HepG2 (cell line): ENCODE results near the gene SPARC. TPM values are rescaled to one million over a fixed set of nuclear protein-coding genes. Genes with fewer than 3 reads are reported as not detected.

Experiments
- ATAC-seq: fragments of 200-7000 bp; cut with Tn5 transposase; 3 replicates; pipeline ENCODE4 v1.9.1; 2020; ENCODE audit warnings: mild to moderate bottlenecking, moderate library complexity
- BruUV-seq: library from RNA; stranded (reverse); fragments of 400-500 nt; replicated peaks from 2 replicates; lab custom pipeline; 2021; lab: Mats Ljungman, UMichigan
- CTCF ChIA-PET: fragments of 300-600 bp; formaldehyde crosslinking; extraction: SDS; loops from one replicate; lab custom pipeline; 2021; ENCODE audit warnings: low total read pairs, inconsistent platforms, low intra/inter-chr PET ratio; lab: Yijun Ruan, JAX
- POLR2A ChIA-PET: fragments of 350-600 bp; sonication (Branson Sonifier 250); formaldehyde crosslinking; loops from one replicate; lab custom pipeline; 2020; ENCODE audit warnings: antibody characterized with exemption, inconsistent platforms; lab: Yijun Ruan, JAX
- DNase-seq: peaks from one replicate; pipeline ENCODE4 v3.0.0-alpha.2; 2015; ENCODE audit warnings: low spot score
- FAIRE-seq: peaks from 3 replicates; lab custom pipeline; 2011; peaks lifted over from hg19 to GRCh38; lab: Jason Lieb, UNC
- H2AFZ ChIP-seq: one replicate; pipeline ENCODE4 v1.6.1; 2011; ENCODE audit warnings: low read length, inconsistent platforms
- H3K27ac ChIP-seq: fragments of 300-600 bp; 3 replicates; pipeline ENCODE4 v1.8.0; 2011; ENCODE audit warnings: mixed run types, mild to moderate bottlenecking, mixed read lengths, low read length, inconsistent platforms; ENCODE audit not compliant: insufficient read depth; ENCODE audit errors: extremely low read length
- H3K27me3 ChIP-seq, 2 experiments: fragments of 200-600 bp in 1 of 2; 2 replicates in 1 of 2; 3 replicates in 1 of 2; pipeline versions ENCODE4 v1.6.0 to v1.8.0; 2011; ENCODE audit warnings: low read length in 2 of 2, mild to moderate bottlenecking in 2 of 2, moderate library complexity in 2 of 2, inconsistent platforms in 1 of 2; ENCODE audit not compliant: insufficient read depth in 2 of 2, control insufficient read depth in 1 of 2
- H3K36me3 ChIP-seq, 2 experiments: fragments of 200-600 bp in 1 of 2; replicated peaks in 1 of 2; 2 replicates in 1 of 2; 3 replicates in 1 of 2; pipeline versions ENCODE4 v1.5.1 to v1.8.0; 2011; ENCODE audit warnings: low read length in 2 of 2, inconsistent platforms in 1 of 2; ENCODE audit not compliant: insufficient read depth in 2 of 2, control insufficient read depth in 1 of 2
- H3K4me1 ChIP-seq: 2 replicates; pipeline ENCODE4 v1.5.1; 2012; ENCODE audit warnings: low read length, inconsistent platforms; ENCODE audit not compliant: insufficient read depth
- H3K4me2 ChIP-seq: 2 replicates; pipeline ENCODE4 v1.6.0; 2011; ENCODE audit warnings: low read depth, low read length, inconsistent platforms
- H3K4me3 ChIP-seq, 3 experiments: fragments of 200-600 bp in 1 of 3; sonication (generic), shearing (Covaris generic) in 1 of 3; replicated peaks in 1 of 3; 2 replicates each; pipeline ENCODE4 v1.5.1; 2011 to 2016; ENCODE audit warnings: low read length in 3 of 3, inconsistent platforms in 2 of 3, low read depth in 2 of 3, mild to moderate bottlenecking in 2 of 3, control low read depth in 1 of 3, mixed read lengths in 1 of 3; ENCODE audit not compliant: insufficient read depth in 1 of 3
- H3K79me2 ChIP-seq: one replicate; pipeline ENCODE4 v1.6.1; 2011; ENCODE audit warnings: low read length, inconsistent platforms; ENCODE audit not compliant: insufficient read depth
- H3K9ac ChIP-seq: 2 replicates; pipeline ENCODE4 v1.6.0; 2011; ENCODE audit warnings: mild to moderate bottlenecking, low read depth, low read length, inconsistent platforms; ENCODE audit not compliant: insufficient read depth
- H3K9me3 ChIP-seq: 2 replicates; pipeline ENCODE4 v1.5.1; 2012; ENCODE audit warnings: mild to moderate bottlenecking, low read length
- H4K20me1 ChIP-seq: 2 replicates; pipeline ENCODE4 v1.6.0; 2011; ENCODE audit warnings: inconsistent platforms, mild to moderate bottlenecking, low read length, moderate library complexity; ENCODE audit not compliant: insufficient read depth
- CTCF ChIP-seq: sonication (generic); formaldehyde crosslinking; IDR thresholded peaks from 2 replicates; pipeline ENCODE4 v1.5.0; 2020; ENCODE audit warnings: mild to moderate bottlenecking, missing genetic modification reagents, moderate library complexity
- MEIS1 ChIP-seq: sonication (generic); formaldehyde crosslinking; IDR thresholded peaks from 2 replicates; pipeline ENCODE4 v1.9.0; 2021; ENCODE audit warnings: mild to moderate bottlenecking, missing genetic modification reagents, moderate library complexity, borderline replicate concordance
- NR2F6 ChIP-seq, 2 experiments: IDR thresholded peaks; 2 replicates each; pipeline ENCODE4 v1.6.1; 2016; ENCODE audit warnings: antibody characterized with exemption in 1 of 2, mild to moderate bottlenecking in 1 of 2
- RAD21 ChIP-seq: fragments of 450-650 bp; formaldehyde crosslinking; IDR thresholded peaks from 2 replicates; pipeline ENCODE4 v1.5.0; 2020; ENCODE audit warnings: mild to moderate bottlenecking
- SMC3 ChIP-seq: IDR thresholded peaks from 2 replicates; pipeline ENCODE4 v1.6.1; 2011; ENCODE audit warnings: low read length, improper control_type of control experiment
- SNRNP70 ChIP-seq: fragments of 200-400 bp; formaldehyde crosslinking; IDR thresholded peaks from 2 replicates; pipeline ENCODE4 v1.6.1; 2017; ENCODE audit warnings: mild to moderate bottlenecking, low read depth, low read length, moderate library complexity
- SOX5 ChIP-seq: IDR thresholded peaks from 2 replicates; pipeline ENCODE4 v1.6.1; 2016; ENCODE audit warnings: borderline replicate concordance
- STAG1 ChIP-seq: sonication (generic); formaldehyde crosslinking; IDR thresholded peaks from 2 replicates; pipeline ENCODE4 v1.4.0; 2020; ENCODE audit warnings: missing genetic modification reagents
- ZBTB49 ChIP-seq: sonication (generic); formaldehyde crosslinking; IDR thresholded peaks from 2 replicates; pipeline ENCODE4 v1.4.0; 2020; ENCODE audit warnings: missing genetic modification reagents, borderline replicate concordance
- ZNF121 ChIP-seq: sonication (generic); formaldehyde crosslinking; IDR thresholded peaks from 2 replicates; pipeline ENCODE4 v1.5.0; 2020; ENCODE audit warnings: mild to moderate bottlenecking, missing genetic modification reagents
- ZNF44 ChIP-seq: sonication (generic); formaldehyde crosslinking; IDR thresholded peaks from 2 replicates; pipeline ENCODE4 v1.5.1; 2020; ENCODE audit warnings: mild to moderate bottlenecking, missing genetic modification reagents
- ZNF468 ChIP-seq: sonication (generic); formaldehyde crosslinking; IDR thresholded peaks from 2 replicates; pipeline ENCODE4 v1.8.0; 2022; ENCODE audit warnings: mild to moderate bottlenecking, moderate library complexity, missing genetic modification reagents
- WGBS: methylation state at CpG from one replicate; pipeline ENCODE4 v1.1.6; 2017; ENCODE audit warnings: low lambda C conversion rate; 5-methylcytosine and 5-hydroxymethylcytosine counted together
- in situ Hi-C: cut with HindIII; loops from 2 replicates; pipeline ENCODE4 v1.10.0; 2017; ENCODE audit warnings: low pct_unique_long_range_greater_than_20kb; ENCODE audit not compliant: extremely low pct_ligation_motif_present
- intact Hi-C: fragments of 100-400 bp; cut with micrococcal nuclease; formaldehyde crosslinking; loops from one replicate; pipeline ENCODE4 v1.10.0; 2022; ENCODE audit not compliant: unreplicated experiment
- polyA plus RNA-seq, 8 experiments: library from polyadenylated mRNA; depleted of rRNA in 3 of 8; stranded (reverse) in 7 of 8; unstranded in 1 of 8; fragments of >200 nt; fragmentation: Illumina TruSeq in 4 of 8; extraction: Trizol in 4 of 8; gene quantifications; 2 replicates each; pipeline versions ENCODE4 v1.2.1 to v1.2.3, GENCODE V29; 2011 to 2016; ENCODE audit warnings: low read depth in 4 of 8, missing spikeins in 1 of 8, mixed read lengths in 1 of 8; ENCODE audit not compliant: insufficient read depth in 1 of 8
- total RNA-seq, 5 experiments: library from RNA; depleted of rRNA; stranded (reverse); fragments of >200 nt; fragmentation: Illumina TruSeq; extraction: Trizol; gene quantifications; 2 replicates each; pipeline ENCODE4 v1.2.3, GENCODE V29; 2016; ENCODE audit warnings: low read depth in 1 of 5
- TF ChIP-seq, protein P1 (sequence below): sonication (generic); formaldehyde crosslinking; IDR thresholded peaks from 2 replicates; pipeline ENCODE4 v1.5.0; 2020; ENCODE audit warnings: mild to moderate bottlenecking, missing genetic modification reagents

Gene SPARC
- total and polyA plus RNA-seq, 2 of the 13 experiments (the other 11 are each of a cell fraction or from before 2014, with no cell fraction given), result 76.7 to 192 TPM

DNA sequence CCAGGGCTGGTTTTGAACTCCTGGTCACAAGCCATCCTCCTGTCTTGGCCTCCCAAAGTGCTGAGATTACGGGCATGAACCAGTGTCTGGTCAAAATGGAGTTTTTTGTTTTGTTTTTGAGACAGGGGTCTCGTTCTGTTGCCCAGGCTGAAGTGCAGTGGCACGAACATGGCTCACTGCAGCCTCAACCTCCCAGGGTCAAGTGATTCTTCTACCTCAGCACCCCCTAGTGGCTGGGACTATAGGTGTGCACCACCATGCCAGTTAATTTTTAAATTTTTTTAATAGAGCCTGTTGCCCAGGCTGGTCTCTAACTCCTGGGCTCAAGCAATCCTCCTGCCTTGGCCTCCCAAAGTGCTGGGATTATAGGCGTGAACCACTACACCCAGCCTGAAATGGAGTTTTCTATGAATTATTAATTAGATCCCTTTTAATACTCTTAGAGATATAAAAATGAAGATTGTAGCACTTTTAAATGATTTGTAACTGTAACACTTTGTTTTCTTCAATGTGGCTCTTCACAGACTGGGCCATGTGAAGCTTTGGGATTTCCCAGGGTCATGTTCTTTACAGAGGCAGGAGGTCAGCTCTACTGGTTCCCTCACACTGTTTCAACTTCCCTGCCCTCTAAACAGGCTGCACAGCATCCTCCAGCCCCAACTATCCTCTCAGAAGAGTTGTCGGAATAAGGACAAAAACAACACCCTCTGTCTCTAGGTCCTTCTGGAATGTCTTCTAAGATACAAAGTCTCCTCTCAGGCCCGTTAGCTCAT is 32.7 kb upstream of the SPARC start:
- Histone ChIP-seq H3K9me3 (no peaks in the 10 kb centered on the region), H3K79me2 (no peaks in the 10 kb centered on the region), H3K4me2 (no peak overlapping the region), H3K9ac (no peak overlapping the region), H3K4me1 (no peaks in the 10 kb centered on the region), H3K27me3 (no peaks in the 10 kb centered on the region), H4K20me1 (no peaks in the 10 kb centered on the region), H2AFZ (no peak overlapping the region), H3K36me3 (no peaks in the 10 kb centered on the region), H3K4me3 (no peak overlapping the region), H3K27ac (no peak overlapping the region)
- in situ Hi-C loops (no loop called here), intact Hi-C loops (loop anchor here (1.0 to 2.0 kb wide), 2 partner anchors 33 to 60 kb away; partner anchors contain the start of gene SPARC)
- DNase-seq (peak; percentile 51), ATAC-seq (peak; percentile 84), FAIRE-seq (peak; percentile 51)
- peak; percentile 73 for TF ChIP-seq STAG1
- no peak for TF ChIP-seq SOX5 (CRISPR knock-in tag)
- TF ChIP-seq RAD21 (CRISPR knock-in tag), result peak; percentile 52; the same call in 1 of the 2 replicates
- TF ChIP-seq ZNF44 (CRISPR knock-in tag), result no peak
- peak; percentile 69 for TF ChIP-seq SMC3
- TF ChIP-seq SNRNP70, result no peak
- peak; percentile 70 for TF ChIP-seq CTCF
- TF ChIP-seq, protein P1, sequence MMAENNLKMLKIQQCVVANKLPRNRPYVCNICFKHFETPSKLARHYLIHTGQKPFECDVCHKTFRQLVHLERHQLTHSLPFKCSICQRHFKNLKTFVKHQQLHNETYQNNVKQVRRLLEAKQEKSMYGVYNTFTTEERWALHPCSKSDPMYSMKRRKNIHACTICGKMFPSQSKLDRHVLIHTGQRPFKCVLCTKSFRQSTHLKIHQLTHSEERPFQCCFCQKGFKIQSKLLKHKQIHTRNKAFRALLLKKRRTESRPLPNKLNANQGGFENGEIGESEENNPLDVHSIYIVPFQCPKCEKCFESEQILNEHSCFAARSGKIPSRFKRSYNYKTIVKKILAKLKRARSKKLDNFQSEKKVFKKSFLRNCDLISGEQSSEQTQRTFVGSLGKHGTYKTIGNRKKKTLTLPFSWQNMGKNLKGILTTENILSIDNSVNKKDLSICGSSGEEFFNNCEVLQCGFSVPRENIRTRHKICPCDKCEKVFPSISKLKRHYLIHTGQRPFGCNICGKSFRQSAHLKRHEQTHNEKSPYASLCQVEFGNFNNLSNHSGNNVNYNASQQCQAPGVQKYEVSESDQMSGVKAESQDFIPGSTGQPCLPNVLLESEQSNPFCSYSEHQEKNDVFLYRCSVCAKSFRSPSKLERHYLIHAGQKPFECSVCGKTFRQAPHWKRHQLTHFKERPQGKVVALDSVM (CRISPR knock-in tag), result peak; percentile 52; the same call in 1 of the 2 replicates
- no peak for TF ChIP-seq ZBTB49 (CRISPR knock-in tag)
- TF ChIP-seq NR2F6 (IDR thresholded peaks at IDR 0.05), result no peak
- TF ChIP-seq NR2F6 (CRISPR knock-in tag; IDR thresholded peaks at IDR 0.05), result 0 out of 2 replicates have a peak, but pooled peaks have one; percentile 8
- TF ChIP-seq ZNF468 (CRISPR knock-in tag), result no peak
- TF ChIP-seq MEIS1 (CRISPR knock-in tag), result no peak
- TF ChIP-seq ZNF121 (CRISPR knock-in tag), result peak; percentile 83
- WGBS, result 28% methylated on average over 6 of the region's 6 CpGs
- CTCF ChIA-PET, result interaction anchor here (3.5 kb wide), 1 partner anchor 60 kb away, joined by 38 read pairs; no protein-coding TSS in a partner anchor
- BruUV-seq, result no TSS peak
- POLR2A ChIA-PET, result interaction anchor here (1.0 kb wide), 1 partner anchor 23 kb away, joined by 3 read pairs; no protein-coding TSS in a partner anchor
